NCI-H1694 treated with DMSO at 0.1 percent for 48 hours (cell line): ENCODE data around the gene TMCC1.
"Not testable (repeated sequence)": the region's sequence is repeated elsewhere in the genome, so short reads cannot be mapped to it uniquely, and the experiment has no call there.

Source experiments
- DNase-seq: peaks from one replicate; lab custom pipeline; 2025; lab: John Stamatoyannopoulos, UW

TMCC1 gene

DNA sequence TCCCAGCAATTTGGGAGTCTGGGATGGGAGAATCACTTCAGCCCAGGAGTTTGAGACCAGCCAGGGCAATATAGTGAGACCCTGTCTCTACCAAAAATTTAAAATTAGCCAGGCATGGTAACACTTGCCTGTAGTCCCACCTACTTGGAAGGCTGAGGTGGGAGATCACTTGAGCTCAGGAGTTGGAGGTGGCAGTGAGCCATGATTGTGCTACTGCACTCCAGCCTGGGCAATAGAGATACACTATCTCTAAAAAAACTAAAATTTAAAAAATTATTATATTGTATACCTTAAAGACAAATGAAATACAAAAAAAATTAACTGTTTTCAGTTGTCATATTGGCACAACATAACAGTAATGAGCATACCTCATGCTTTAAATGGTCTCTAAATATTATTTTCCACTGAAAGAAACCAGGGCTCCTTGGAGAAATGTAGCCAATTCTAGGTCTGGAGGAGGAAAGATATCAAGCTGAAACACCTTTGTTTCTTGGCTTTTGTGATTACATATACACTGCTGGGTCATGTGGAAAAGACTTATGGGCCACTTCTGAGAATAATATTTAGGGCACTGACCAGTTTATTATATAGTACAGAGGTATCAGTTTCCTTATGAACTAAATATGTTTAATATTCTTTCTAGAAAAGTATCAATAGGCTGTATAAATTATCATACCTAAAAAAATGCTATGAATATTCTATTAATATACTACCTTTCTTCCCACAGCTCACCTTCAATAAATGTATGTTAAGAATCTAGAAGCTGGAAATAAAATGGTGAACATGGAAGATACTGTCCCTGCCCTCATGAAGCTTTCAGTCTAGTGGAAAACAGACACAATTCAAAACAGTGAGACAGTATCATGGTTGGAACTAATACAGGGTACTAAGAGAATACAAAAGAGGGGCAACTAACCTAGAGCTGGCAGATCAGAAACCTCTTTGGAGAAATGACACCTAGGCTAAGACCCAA is 119.5 kb downstream of the TMCC1 start:
- DNase-seq: no peak

DNA sequence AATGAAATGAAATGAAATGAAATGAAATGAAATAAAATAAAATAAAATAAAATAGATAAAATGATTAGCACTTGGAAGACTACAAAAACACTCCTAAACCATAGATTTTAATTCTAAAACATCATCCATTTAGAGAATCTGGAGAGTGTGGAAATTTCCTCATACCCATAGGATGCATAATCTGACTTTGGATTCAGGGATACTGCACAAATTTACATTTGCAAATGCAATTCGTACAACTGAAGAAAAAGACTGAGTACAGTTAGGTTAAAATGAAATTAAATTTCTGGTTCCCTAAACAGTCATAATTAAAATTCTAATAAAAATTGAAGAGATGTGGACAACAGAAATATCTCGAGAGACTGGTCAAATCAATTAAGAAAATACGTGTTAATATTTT is 122.9 kb downstream of the TMCC1 start:
- DNase-seq: no peak

DNA sequence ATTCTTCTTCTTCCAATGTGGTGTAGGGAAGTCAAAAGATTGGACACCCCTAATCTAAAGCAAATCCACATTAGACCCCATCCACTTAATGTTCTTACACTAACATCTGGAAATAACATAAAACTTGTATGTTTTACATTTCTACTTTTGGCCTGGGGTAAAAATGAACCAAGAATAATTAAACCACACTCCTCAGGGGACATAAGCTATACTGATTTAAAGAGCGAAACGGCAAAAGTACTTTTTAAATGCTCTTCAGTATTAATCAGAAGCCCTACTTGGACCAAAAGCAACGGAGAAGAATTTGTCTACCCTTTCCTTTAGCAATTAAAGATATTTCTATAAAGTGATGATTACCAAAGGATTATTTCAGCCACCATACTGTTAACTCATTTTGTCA is 123.9 kb downstream of the TMCC1 start:
- DNase-seq: no peak

DNA sequence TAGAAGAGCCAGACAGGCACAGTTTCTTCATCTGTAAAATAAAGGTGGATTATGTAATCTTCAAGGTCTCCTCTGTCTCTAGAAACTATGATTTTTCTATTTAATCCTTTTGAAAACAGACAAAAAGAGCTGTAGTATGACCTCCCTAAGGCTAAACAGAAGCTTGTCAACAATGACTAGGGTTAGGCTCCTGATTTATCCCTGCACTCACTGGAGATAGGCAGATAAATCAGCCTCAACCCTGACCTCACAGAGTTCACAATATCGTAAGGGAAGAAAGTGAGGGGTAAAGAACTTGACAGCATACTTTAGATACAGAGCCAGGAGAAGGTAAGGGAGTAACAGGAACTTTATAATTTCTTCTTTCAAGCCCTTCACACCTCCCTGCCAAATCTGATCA is 124.8 kb downstream of the TMCC1 start:
- DNase-seq: no peak

DNA sequence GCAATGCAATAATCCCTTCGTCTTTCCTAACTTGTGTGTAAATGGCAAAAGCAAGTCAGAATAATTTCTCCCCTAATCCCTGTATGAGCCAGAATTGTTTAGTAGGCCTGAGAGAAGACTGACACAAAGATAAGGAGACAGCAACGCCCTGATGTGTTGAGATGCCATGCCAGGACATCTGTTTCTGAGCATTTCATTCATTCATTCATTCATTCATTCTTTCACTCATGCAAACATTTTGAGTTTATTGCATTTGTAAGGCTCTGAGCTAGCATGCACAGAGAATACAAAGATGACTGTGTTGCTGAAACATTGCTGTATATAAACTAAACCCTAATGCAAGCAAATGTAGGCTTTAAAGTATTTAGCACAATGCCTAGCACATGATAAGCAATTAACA is 127.4 kb downstream of the TMCC1 start:
- DNase-seq: no peak

DNA sequence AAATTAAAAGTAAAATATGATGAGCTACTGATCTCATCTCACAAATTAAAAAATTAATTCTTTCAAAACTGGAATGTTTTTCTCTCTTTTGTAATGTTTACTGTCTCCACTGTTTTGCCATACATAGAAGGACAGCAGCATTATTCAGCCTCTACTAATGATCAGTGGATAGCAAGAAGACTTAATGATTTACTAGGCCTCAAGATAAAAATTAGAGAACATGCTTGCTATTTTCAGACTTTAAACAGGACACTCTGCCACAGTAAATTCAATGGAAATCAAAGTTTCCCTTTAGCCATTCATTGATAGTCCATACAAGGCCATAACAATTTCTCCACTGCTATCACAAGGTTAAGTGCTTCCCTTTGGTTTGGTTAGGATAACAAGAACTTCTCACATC is 129.4 kb downstream of the TMCC1 start:
- DNase-seq: no peak

DNA sequence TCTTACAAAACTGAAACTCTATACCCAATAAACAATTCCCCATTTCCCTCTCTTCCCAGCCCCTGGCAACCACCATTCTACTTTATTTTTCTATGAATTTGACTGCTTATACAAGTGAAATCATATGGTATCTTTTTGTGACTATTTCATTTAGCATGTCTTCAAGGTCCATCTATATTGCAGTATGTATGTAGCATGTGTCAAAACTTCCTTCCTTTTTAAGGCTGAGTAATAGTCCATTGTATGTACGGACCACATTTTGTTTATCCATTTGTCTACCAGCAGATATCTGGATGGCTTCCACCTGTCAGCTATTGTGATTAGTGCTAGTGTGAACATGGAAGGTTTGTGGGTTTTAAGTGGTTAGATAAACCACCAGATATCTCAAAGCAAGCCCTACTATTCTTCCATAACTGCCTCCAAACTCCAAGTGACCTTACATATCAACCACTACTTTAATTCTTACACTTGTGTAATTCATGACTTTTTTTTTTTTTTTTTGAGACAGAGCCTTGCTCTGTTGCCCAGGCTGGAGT is 134.7 kb downstream of the TMCC1 start:
- no peak for DNase-seq

DNA sequence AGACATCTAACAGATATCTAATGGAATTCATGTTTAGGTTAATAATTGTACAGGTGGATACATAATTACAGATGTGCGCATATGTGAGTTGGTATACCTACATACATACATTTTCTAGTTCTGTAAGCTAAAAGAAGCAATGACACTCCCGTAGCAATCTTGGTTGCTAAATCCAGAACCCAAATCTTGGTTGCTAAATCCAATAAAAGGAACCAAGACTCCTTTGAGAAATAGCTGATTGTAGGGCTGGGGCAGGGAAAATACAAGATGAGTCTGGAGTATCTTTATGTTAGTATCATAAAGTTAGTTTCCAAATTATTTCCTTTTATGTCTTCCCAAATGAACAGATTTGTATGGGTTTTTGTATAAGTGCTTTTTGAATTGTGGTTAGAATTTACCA is 135.2 kb downstream of the TMCC1 start:
- DNase-seq: no peak

DNA sequence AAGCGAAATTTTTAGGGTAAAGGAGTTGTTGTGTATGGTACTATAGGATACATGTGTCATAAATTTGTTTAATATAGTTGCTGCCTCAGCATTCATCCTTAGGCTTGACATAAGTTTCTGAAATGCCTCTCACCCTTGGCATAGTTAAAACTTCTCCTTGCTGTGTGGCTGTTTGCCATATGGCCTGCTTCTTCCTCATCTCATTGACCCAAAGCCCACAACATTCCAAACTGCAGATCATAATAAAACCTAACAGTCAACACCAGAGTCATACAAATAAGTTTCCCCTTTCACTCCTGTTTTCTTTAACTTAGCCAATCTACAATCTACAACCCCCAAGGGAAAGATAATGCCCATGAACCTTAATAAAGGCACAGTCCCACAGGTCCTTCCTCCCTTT is 136.6 kb downstream of the TMCC1 start:
- no peak for DNase-seq

DNA sequence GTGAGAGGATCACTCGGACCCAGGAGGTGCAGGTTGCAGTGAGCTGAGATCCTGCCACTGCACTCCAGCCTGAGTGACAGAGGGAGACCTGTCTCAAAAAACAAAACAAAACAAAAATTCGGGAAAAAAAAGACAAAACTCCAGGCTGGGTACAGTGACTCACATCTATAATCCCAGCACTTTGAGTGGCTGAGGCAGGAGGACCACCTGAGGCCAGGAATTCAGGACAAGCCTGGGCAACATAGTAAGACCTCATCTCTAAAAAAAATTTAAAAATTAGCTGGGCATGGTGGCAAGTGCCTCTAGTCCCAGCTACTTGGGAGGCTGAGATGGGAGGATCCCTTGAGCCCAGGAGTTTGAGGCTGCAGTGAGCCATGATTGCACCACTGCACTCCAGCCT is 142.4 kb downstream of the TMCC1 start:
- not testable (repeated sequence) for DNase-seq

DNA sequence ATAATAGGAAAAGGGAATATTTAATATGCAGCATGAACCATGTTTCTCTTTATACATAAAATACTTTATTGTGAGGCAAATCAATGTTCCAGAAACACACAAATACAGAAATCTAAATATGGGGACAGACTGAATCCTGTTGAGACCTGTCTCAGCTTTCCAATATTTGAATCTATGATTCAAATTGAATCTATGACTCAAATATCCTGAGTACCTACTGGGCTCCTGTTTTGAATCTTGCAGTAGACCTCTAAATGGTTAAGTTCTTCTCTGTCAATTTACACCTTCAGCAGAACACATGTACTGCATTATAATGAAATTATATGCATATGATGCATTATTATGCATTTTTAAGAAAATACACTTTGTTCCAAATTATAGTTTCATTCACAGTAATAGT is 143.8 kb downstream of the TMCC1 start:
- DNase-seq: no peak

DNA sequence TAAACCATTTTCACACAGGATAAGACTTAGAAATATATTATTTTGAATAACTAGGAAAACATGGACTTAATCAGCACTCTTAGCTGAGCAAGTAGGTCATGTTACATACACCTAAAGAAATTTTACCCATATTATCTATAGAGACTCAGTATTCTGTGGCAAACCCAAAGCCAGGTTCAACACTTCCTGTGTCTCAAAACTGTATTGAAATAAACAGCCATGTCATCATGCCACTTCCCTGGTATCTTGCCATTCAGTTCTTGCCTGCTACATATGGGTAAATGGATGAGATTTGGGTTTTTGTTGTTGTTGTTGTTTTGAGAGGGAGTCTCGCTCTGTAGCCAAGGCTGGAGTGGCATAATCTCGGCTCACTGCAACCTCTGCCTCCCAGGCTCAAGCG is 145.5 kb downstream of the TMCC1 start:
- DNase-seq: no peak

DNA sequence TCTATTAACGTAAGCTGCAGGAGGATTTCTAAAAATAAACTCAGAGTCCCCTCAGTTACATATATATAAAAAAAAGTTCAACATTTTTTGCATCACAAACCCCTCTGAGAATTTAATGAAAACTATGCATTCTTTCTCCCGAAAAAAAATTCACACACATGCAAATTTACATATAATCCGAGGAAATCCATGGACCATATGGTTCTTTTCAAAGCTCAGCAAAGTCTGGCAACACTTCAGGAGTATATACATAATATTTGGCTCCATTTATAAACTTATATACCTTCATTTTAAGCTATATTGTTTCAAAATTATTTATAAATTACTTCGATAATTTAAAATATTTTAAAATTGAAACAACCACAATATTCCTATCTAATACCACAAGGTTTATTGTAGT is 146.4 kb downstream of the TMCC1 start:
- DNase-seq: no peak

DNA sequence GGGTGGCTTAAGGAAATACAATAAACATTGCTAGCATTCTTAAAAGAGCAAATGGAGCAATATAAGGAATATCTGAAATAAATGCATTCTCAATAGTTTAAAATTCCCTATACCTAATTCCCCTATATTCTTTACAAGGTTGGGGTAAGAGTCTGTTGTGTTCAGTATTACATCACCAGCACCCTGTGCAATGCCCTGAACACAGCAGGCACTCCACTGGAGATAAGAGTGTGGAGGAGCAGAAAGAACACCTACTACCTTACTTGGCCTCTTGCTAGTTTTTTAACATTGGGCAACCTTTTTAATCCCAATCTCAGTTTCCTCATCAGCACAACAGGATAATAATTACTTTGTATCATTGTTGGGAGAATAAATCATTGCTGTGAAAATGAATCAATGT is 146.9 kb downstream of the TMCC1 start:
- DNase-seq: no peak

DNA sequence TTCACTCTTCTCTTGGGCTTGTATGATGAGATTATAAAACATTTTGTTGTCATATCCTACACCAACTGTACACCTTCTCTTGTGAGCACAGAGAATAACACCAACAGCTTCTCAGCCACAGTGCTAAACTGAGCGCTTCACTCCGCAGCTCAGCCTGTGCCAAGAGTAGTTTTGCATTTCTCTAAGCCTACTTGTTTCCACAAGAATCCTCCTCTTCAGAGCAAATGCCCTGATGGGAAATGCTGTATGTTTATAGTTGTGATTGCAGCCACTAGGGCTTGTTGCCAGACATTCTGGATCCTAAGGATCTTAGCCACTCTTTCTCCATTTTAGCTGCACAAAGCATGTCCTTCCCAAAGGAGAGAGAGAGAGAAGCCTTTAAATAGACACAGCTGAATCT is 148.3 kb downstream of the TMCC1 start:
- DNase-seq: no peak

DNA sequence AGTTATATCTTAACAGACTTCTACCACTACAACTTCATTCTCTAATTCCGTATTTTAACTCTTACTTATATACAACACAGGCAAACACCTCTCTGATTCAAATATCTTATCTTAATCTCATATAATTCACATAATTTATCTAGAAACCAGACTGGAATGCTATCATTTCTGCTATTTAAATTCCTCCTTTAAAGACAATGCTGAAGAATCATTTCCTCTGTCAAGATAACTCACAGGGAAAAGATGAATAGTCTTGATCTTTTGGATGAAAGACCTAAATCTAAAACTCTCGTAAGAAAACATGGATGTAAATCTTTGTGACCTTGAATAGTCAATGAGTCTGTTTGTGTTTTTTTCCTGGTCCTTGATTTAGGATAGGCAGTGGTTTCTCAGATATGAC is 151.7 kb downstream of the TMCC1 start:
- no peak for DNase-seq

DNA sequence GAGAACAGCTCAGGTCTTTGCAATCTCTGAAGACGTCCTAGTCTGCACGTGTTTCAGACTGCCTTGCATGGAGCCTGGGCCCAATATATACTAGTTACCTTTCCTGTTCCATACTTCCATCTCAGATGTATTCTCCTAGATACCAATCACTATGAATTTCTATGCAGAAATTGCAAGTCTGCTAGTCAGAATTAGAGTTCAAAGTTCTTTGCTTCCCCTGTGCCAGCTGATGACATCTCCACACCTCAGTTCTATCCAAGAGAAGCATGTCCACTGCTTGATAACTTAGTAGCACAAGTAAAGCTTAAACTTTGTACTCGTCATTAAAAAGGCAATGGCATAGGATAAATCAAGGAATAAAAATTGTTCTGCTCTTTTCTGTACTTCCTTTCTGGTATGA is 153.4 kb downstream of the TMCC1 start:
- no peak for DNase-seq

DNA sequence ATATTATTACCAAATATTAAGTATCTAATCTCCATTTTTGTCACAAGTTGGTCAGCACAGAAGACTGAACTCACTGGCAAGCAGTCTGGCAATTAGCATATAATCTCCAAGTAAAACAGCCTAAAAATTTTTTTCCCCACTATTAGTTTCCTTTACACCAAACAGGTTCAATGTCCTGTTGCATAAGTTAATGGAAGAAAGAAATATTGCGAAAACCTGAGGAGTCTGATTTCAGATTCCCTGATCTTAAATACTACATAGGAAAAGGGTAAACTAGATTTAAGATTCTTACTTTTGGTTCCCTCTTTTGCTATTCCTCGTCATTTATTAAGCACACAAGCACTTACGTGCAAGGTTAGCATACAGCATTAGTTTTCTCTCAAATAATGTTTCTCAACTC is 153.9 kb downstream of the TMCC1 start:
- no peak for DNase-seq

DNA sequence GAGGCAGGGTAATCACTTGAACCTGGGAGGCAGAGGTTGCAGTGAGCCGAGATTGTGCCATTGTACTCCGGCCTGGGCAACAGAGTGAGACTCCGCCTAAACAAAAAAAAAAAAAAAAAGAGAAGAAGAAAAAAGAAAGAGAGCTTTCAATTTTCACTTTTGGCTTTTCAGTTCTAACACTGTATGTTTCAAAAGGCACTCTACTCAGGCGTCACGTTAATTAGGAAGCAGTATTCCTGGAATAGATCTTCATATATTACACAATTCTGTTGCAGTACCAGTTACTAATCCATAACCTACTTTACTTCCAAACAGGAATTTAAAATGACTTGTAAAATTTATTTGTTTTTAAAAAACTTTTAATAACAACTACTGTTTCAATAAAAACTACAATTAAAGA is 155.3 kb downstream of the TMCC1 start:
- DNase-seq: no peak

DNA sequence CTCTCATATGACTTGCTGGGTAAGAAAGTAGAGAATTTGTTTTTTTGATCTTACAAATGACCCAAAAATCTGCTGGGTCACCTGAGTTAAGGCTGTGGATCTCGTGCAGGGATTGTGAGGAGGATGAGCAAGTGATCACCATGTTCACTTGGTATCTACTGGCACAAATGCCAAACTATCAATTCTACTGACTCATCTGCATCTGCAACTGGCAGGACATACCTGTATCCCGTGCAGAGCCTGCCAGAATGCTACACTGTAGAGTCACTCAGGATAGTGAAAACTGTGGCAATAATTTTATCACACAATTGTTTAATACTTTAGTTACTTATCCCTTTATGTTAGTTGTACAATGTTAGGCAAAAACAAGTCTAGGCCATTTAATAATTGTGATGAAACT is 157.4 kb downstream of the TMCC1 start:
- DNase-seq: no peak

DNA sequence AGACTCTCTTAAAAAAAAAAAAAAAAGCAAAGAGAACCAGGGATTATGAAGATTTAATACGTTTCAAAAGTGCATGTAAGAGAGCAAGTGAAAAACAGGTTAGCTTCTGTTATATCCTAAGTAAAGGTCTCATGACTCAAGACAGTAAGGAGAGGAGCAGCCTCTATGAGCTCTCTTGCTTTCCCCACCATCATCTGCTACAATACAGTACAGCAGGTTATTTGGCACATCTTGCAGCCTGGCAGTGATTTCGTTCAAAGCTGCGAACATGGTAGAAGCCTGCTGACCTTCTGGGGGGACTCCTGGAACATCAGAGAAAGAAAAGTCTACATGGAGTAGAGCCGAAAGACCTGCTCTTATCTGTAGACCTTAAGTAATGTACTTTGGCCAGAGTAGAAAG is 157.9 kb downstream of the TMCC1 start:
- no peak for DNase-seq

DNA sequence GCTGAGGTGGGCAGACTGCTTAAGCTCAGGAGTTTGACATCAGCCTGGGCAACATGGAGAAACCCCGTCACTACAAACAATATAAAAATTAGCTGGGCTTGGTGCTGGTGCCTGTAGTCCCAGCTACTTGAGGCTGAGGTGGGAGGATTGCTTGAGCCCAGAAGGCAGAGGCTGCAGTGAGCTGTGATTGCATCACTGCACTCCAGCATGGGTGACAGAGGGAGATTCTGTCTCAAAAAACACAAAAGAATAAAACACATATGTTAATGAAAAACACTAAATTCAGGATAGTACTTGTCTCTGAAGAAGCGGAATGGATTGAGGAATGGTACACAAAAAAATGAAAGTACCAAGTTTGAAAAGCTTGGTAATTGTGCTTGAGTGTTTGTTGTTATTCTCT is 159.1 kb downstream of the TMCC1 start:
- DNase-seq: no peak

DNA sequence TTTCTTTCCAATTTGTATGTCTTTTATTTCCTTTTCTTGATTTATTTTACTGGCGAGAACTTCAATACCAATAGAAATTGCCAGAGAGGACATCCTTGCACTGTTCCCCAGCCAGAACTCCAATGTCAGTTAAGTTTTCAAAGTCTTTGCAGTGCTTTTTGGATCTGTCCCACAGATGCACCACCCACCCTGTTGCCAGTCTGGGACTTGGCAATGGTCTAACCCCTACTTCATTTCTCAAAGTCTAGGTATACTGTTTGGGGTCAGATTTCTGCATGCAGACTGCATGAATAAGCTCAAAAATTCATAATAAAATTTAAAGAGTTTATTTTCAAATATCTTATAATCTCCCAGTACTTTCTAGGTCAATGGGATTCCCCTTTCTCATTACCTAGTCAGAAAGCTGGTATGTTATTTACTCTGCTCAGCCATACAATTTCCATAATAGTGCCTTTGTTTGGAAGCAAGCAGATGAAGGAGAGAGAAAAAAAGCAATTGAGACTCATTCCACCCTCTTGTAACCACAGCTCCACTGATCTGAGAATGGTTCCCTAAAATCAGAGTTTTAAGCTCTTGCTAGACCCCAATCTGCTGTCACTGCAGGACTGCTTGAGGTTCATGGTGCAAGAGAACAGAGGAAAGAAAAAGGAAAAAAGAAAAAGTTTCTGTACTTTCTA is 161.2 kb downstream of the TMCC1 start:
- DNase-seq: no peak
